HFFc6 (cell line): ENCODE measurements around the gene ARL6IP4. TPM values are rescaled to one million over a fixed set of nuclear protein-coding genes. Genes with fewer than 3 reads are reported as not detected.

Experiments used
- DNase-seq: peaks from one replicate; pipeline ENCODE4 v3.0.0-alpha.2; 2018
- H3K27ac Mint-ChIP-seq: 2 replicates; pipeline ENCODE4 v1.8.0; 2020; ENCODE audit warnings: mild to moderate bottlenecking, mixed read lengths
- H3K27me3 Mint-ChIP-seq: 2 replicates; pipeline ENCODE4 v1.8.0; 2021; ENCODE audit warnings: mild to moderate bottlenecking, moderate library complexity, mixed read lengths; ENCODE audit not compliant: insufficient read depth
- H3K36me3 Mint-ChIP-seq: 2 replicates; pipeline ENCODE4 v1.8.0; 2021; ENCODE audit warnings: low read depth, mixed read lengths
- H3K4me1 Mint-ChIP-seq: 2 replicates; pipeline ENCODE4 v1.8.0; 2020; ENCODE audit warnings: low read depth, mixed read lengths
- H3K4me3 Mint-ChIP-seq: 2 replicates; pipeline ENCODE4 v1.8.0; 2020; ENCODE audit warnings: mild to moderate bottlenecking, moderate library complexity, mixed read lengths
- H3K9me3 Mint-ChIP-seq: 2 replicates; pipeline ENCODE4 v1.8.0; 2020; ENCODE audit warnings: mild to moderate bottlenecking, mixed read lengths
- total RNA-seq, 6 experiments: library from RNA; stranded (reverse); fragmentation: NEBNext Ultra II Directional; extraction: Animal tissue kit (Norgen Biotek cat#: 25700); gene quantifications; 2 replicates in 1 of 6; 3 replicates in 5 of 6; pipeline ENCODE4 v1.2.3, GENCODE V29; 2021
- TF ChIP-seq, protein P1 (sequence below): fragments of 200-600 bp; sonication (generic); IDR thresholded peaks from 2 replicates; pipeline ENCODE4 v1.5.0; 2021; ENCODE audit warnings: antibody characterized with exemption, mild to moderate bottlenecking

Gene ARL6IP4
- total RNA-seq, 6 experiments from 2014 or later: 128 to 180 (median 149) TPM

DNA sequence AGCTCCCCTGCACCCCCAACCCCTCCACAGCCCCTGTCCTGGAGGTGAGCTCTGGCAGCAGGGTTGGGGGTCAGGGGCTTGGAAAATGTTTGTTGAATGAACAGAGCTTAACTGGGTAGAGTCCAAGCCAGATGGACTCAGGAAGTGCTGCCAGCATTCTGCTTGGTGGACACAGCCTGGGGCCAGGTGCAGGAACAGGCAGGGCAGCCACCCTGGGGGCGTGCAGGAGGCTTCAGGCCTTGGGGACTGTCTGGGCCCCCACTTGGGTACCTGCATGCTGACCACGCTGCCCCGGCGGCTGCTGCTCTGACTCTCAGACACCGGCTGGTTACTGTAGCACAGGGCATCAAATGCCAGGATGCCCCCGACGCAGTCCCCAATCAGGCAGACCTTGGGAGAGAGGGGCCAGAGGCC is 15.7 kb downstream of the ARL6IP4 start:
- H3K27me3 Mint-ChIP-seq: peaks cover 10% of the 10 kb centered on the region
- TF ChIP-seq, protein P1, sequence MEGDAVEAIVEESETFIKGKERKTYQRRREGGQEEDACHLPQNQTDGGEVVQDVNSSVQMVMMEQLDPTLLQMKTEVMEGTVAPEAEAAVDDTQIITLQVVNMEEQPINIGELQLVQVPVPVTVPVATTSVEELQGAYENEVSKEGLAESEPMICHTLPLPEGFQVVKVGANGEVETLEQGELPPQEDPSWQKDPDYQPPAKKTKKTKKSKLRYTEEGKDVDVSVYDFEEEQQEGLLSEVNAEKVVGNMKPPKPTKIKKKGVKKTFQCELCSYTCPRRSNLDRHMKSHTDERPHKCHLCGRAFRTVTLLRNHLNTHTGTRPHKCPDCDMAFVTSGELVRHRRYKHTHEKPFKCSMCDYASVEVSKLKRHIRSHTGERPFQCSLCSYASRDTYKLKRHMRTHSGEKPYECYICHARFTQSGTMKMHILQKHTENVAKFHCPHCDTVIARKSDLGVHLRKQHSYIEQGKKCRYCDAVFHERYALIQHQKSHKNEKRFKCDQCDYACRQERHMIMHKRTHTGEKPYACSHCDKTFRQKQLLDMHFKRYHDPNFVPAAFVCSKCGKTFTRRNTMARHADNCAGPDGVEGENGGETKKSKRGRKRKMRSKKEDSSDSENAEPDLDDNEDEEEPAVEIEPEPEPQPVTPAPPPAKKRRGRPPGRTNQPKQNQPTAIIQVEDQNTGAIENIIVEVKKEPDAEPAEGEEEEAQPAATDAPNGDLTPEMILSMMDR: no peak

DNA sequence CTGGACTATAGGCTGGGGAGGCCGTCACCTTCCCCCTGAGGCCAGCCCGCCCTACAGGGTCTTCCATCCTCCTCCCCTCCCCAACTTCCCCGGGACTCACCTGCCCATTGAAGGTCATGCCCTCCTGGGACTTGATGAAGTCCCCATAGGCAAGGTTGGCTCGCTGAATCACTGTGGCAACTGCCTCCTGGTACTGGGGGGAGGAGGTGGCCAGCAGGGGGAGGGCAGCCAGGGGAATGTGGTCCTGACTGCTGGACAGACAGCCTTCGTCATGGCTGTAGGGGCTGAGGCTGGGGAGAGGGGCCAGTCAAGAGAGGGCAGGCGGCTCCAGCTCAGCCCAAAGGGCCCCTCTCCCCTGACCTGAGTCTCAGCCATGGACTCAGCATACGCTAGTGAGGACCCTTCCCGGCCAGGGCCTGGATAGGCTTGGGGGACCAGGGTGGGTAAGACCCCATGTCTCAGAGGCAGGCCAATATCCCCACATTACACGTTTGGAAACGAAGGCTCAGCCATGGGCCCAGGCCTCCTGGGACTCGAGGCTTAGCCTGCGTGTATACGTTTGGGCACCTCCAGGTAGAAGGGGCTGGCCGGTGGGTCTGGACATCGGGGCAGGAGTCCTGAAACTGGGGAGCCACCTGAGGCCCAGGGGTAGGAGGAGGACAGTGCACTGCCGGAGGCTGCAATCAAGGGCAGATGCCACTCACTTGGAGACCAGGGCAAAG is 16.3 kb downstream of the ARL6IP4 start:
- TF ChIP-seq, protein P1: no peak
- no peak for DNase-seq
- H3K27me3 Mint-ChIP-seq: peaks cover 10% of the 10 kb centered on the region
- no peaks in the 10 kb centered on the region for H3K36me3 Mint-ChIP-seq
- no peaks in the 10 kb centered on the region for H3K9me3 Mint-ChIP-seq
- H3K4me1 Mint-ChIP-seq: no peaks in the 10 kb centered on the region
- no peak overlapping the region for H3K27ac Mint-ChIP-seq
- no peak overlapping the region for H3K4me3 Mint-ChIP-seq

More for the DNA sequence above, 15.7 kb downstream of the ARL6IP4 start:
- Mint-ChIP-seq H3K4me3 (no peak overlapping the region), H3K36me3 (no peaks in the 10 kb centered on the region), H3K9me3 (no peaks in the 10 kb centered on the region), H3K27ac (no peak overlapping the region), H3K4me1 (no peaks in the 10 kb centered on the region)
- DNase-seq: no peak

DNA sequence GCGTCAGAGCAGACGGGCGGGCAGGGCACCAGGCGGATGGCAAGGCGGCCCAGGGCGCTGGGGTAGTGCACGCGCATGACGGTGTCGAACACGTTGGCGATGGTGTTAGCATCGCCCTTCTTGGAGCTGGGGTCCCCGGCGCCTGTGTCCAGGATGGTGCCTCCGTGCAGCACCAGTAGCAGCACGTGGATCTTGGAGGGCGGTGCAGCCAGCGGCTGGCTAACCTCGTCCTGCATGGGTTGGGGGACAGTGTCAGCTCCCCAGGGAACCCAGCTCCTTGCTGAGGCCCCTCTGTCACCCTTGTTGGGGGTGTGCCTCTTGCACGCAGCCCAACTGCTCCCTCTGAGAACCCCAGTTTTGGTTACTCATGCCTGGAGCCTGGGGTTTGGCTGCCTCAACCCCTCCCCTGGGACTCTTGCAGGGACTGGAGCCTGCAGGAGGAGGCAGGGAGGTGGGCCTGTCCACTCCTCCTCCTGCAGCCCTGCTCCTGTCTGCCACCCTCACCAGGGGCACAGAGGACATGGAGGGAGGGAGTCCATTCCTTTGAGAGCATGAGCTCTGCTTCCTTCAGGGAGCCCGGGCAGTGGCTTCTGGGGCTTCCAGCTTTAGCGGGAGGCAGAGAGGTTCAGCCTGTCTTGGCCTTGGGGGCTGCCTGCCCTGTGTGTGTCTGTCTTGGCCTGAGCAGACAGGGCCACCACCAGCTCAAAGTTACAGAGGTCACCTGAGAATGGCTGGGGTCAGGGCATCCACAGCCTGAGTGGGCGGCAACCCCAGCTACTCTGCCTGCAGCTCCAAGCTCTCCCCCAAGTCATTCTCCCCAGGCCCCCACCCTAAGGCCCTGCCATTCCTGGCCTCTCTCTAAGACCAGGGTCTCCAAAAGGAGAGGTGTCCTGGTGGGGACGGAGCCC is 17.1 kb downstream of the ARL6IP4 start:
- H3K4me3 Mint-ChIP-seq: no peak overlapping the region
- H3K9me3 Mint-ChIP-seq: no peaks in the 10 kb centered on the region
- H3K36me3 Mint-ChIP-seq: no peaks in the 10 kb centered on the region
- H3K27me3 Mint-ChIP-seq: peaks cover 6% of the 10 kb centered on the region
- TF ChIP-seq, protein P1: no peak
- DNase-seq: no peak
- no peaks in the 10 kb centered on the region for H3K4me1 Mint-ChIP-seq
- no peak overlapping the region for H3K27ac Mint-ChIP-seq

DNA sequence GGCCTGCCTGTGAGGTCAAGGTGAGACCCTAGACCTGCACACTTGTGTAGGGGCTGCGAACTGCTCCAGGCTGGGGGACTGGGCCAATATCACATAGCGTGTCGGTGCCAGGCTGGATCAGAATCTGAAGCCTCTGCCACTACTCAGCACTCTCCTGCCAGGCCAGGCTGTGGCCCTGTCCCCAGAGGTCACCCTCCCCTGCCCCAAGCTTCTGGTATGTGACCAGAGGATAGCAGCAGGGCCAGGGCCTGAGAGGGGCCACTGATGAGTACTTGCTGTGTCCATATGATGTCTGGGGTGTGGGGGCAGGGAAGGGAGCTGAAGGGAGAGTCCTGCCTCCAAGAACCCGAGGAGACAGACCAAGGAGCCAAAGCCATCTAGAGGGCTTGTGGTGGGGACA is 17.8 kb downstream of the ARL6IP4 start:
- Mint-ChIP-seq H3K27me3 (peaks cover 6% of the 10 kb centered on the region), H3K4me3 (no peak overlapping the region), H3K9me3 (no peaks in the 10 kb centered on the region), H3K4me1 (no peaks in the 10 kb centered on the region), H3K27ac (no peak overlapping the region), H3K36me3 (no peaks in the 10 kb centered on the region)
- DNase-seq: no peak
- TF ChIP-seq, protein P1: no peak

DNA sequence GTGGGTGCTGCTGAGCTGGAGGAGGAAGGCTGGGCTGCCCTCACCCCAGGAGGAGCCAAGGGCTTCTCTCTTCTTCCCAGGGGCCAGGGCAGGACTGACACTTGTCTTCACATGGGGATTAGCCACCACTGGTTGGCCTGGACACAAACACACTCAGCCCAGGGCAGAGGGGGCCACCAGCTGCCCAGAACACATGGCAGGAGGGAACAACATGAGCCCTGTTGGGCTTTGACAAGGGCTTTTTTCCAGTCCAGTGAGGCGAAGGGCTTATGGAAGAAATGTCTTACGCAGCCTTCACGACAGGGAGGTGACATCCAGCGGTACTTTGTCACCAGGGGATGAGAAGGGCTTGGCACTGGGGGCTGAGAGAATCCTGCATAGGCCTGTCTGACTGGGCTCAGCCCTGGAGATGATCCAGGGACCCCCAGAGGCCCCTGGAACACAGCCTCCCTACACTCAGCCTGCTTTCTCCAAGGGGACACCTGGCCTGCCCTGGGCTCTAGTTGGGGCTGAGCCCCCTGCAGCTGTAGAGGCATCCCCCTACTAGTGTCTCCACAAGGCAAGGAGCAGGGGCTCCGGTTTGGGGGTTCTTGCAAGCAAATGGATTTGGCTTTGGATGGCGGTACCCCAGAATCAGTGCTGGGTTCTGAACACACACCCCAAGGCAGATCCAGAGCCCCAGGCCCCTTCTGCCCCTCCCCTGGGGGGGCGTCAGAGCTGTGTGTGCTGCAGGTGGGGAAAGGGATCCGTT is 18.9 kb downstream of the ARL6IP4 start:
- Mint-ChIP-seq H3K36me3 (no peaks in the 10 kb centered on the region), H3K4me3 (no peak overlapping the region), H3K4me1 (no peaks in the 10 kb centered on the region), H3K27ac (no peak overlapping the region), H3K27me3 (peaks cover 11% of the 10 kb centered on the region), H3K9me3 (no peaks in the 10 kb centered on the region)
- DNase-seq: no peak
- TF ChIP-seq, protein P1: no peak
